NCI-H2029 treated with DMSO at 0.1 percent for 48 hours (cell line): ENCODE data around the gene MEIS1.
A peak's percentile ranks its signal among the peaks of the same experiment; 100 is the strongest.

Experiments used
- DNase-seq: peaks from one replicate; lab custom pipeline; 2025; lab: John Stamatoyannopoulos, UW

MEIS1 gene

DNA sequence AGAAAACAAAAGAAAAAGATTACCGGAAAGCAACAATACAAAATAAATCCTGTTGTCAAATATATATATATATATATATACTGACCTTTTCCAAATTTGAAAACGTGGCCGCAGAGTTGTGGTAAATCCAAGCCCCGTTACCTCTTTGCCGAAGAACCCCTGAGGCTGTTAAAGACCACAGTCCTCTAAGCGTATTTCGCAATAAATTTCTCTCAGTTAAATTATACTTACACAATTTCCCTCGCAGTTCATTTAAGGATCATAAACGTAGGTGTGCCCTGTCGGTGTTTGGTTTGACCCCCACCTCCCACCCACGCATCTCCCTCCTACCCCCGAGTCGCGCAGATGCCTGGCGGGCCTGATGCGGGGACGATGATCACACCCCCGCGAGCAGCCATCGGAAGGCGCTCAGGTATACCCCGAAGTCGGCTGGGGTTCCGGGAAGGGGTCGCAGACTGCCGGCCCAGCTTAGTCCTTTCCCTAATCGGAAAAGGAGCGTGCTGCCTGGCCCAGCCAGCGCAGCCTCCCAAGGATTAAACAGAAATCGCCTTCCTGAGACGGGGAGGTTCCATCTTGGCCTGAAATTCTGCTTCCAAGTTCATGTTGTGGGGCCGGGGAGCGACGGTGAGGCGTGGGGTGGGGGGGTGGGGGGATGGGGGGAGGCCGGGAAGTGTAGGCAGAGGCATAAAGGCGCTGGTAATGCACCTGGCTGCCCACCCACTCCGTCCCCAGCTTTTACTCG, 2.9 kb upstream of the MEIS1 start:
- DNase-seq, result no peak

DNA sequence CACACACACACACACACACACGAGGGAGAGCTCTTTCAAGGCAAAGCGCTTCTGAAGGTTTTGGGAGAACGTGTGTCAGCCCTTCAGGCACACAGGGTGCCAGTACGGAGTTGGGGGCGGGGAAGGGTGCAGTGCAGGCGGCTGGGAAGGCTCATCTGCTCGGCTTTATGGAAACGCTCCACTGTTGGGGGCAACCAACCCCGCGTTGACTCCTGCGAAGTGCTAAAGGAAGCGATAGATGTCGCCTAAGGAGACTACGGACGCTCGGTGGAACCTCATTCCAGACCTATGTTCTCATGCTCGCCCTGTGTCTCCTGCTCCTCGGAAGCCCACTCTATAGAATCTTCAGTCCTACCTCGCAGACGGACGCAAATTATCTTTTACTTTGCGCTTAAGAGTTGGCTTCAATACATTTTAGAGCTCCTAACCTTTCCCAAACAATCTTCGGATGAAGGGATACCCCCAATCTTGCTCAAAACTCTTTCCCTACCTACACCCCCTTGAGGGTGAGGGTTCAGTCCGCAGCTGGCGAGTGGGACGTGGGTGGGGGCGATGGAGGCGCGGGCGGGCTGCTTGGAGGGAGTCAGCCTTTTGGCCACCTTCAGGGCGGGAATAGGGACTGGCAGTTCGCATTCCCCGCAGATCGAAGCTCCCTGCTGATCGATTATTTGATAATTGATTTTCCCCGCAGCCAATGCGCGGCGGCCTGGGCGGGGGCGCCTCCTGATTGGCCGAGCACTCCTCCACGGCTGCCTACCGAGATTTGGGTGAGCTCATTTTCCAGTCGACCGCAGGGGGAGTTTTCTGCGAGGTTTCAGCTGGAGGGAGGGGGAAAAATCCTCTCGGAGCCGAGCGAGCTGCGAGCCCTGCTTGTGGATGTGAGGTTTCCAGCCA, 1.9 kb upstream of the MEIS1 start:
- DNase-seq, result peak; percentile 81

DNA sequence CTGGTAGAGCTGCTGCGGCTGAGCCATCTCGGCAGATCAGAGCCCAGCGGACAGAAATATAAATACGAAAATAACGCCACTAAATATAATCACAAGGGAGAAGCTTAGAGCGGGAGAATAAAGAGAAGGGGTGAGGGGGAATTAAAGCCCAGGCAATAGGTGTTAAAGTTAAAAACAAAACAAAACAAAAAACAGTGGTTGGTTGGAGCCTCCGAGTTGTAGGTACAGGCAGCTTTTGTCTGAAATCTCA, 1.3 kb upstream of the MEIS1 start:
- DNase-seq, result no peak

DNA sequence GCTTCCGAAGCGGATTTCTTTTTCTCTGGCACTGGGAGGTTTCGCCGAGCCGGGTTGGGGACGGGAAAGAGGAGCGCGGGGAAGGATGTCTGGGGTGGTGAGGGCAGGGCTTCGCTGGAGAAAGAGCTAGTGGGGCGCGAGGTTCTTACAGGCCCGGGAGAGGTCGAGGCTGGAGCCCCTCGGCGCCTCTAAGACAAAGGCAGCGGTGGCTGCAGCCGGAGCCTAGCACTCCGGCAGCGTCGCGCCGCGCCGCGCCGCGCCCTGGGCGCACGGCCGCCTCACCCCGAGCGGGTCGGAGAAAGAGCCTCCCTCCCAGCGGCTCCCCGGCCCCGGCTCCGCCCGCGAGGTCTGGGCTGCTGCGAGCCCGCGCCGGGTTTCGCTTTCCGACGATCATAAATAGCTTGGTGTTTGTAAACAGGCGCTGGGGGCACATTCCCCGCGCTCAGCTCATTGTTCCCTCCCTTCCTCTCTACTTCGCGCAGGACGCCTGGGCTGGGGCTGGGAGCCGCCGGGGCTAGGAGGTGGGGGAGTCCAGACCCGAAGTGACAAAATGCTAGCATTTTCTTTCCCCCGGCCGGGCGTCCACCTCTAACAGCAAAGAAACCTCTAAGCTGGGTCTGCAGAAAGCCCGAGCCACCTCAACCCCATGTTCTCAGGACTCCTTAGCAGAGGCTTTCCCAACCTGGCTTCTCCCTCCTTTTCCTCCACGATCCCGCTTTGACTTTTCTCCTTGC, 813 bp upstream of the MEIS1 start:
- peak; percentile 70 for DNase-seq

DNA sequence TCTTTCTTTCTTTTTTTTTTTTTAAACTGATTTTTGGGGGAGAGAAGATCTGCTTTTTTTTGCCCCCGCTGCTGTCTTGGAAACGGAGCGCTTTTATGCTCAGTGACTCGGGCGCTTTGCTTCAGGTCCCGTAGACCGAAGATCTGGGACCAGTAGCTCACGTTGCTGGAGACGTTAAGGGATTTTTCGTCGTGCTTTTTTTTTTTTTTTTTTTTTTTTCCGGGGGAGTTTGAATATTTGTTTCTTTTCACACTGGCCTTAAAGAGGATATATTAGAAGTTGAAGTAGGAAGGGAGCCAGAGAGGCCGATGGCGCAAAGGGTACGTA, 587 bp downstream of the MEIS1 start:
- DNase-seq, result no peak

DNA sequence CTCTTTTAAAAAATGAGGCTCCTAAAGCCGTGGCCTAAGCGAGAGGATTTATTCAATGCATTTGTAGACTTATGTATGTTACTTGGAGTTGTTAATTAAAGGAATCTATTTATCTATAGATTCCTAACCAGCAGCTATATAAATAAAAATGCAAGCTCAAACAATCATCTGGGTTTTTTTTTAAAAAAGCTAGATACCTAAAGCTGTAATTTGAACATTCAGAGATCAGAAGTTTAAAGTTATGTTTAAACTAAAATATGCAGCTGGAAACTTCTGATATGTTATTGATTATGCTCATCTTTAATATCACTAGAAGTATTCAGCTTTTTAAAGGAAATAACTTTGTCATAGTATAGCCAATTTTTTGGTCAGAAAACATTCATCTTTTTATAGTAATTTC, 1.0 kb downstream of the MEIS1 start:
- no peak for DNase-seq

DNA sequence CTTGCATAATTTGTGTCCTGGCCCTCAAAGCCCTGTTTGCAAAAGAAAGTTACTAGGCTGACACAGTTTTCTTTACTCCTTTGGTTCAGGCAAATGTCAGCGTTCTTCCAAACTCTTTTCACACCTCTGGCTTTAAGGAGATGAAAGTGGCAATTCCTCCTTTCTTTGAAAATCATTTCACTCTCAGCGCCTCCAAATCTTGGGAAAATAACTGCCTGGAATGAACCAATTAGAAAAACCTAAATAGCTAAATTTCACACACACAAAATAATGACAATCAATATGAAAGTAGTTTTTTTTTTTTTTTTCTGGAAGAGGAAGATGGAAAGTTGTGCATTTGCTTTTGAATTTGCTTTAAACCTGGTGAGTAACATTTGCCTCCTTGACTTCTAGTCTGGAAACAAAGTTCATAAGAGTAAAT, 1.7 kb downstream of the MEIS1 start:
- DNase-seq, result no peak

DNA sequence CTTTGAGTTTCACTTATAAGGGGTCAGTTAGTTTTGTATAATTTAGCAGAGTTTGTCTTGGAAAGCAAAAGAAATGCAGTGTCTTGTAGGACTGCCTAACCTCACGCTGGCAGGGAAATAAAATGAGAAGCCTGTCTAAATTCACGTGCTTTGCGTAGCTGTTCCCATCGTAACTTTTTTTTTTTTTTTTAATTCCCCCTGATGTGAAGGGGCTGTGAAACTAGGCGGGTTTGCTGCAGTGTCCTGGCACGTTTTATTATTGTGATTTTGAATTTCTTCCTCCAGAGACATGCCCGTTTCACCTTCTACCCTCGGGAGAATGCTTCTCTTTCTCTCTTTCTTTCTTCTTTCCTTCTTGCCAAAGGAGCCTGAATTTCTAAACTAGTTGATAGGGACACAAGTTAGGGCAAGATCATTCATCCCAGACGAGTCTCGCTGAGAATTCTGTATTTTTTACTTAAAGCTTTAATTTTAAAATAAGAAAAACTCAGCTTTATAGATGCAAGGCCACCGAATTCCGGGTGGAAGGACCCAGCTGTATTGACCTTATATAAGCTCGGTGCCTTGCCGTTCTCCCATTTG, 2.3 kb downstream of the MEIS1 start:
- no peak for DNase-seq

DNA sequence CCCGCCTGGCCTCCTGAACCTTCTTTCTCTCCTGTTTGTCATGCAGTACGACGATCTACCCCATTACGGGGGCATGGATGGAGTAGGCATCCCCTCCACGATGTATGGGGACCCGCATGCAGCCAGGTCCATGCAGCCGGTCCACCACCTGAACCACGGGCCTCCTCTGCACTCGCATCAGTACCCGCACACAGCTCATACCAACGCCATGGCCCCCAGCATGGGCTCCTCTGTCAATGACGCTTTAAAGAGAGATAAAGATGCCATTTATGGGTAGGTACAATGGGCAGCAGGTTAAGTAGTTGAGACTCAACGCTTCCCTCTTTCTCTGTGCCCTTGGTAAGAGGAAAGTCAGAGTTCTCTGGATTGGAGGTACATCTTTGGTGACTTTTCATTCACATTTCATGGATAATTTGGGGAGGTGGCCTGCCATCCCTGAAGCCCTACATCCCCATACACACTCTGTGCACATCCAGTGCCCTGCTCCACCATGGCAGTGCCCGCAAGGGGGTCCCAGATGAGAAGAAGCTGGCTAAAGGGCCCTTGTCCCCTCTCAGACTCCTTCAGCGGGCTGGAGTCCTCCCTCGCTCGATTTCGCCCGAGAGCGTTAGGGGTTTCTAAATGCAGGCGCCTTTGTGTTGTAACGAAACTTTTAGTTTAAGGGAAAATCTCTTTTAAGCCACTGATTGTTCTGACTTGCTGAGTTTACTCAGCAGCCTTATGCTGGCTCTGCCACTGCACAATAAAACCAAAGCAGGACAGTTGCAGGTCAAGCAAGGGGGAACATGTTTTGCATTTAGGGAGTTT, 3.0 kb downstream of the MEIS1 start:
- no peak for DNase-seq

DNA sequence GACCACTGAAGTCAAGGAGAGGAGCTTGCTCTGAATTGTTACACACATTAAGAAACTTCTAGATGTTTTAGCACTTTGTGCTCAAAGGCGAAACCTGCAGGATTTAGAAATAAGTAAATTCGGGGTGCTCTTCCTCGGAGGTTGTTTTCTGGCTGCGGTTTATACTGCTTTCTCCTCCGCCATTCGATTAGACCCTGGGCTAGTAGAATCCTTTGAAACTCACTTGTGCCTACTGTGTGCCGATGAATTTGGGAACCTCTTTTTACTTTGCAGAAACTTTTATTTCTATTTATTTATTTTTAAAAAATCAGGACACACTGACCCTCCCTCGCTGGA, 3.5 kb downstream of the MEIS1 start:
- no peak for DNase-seq

DNA sequence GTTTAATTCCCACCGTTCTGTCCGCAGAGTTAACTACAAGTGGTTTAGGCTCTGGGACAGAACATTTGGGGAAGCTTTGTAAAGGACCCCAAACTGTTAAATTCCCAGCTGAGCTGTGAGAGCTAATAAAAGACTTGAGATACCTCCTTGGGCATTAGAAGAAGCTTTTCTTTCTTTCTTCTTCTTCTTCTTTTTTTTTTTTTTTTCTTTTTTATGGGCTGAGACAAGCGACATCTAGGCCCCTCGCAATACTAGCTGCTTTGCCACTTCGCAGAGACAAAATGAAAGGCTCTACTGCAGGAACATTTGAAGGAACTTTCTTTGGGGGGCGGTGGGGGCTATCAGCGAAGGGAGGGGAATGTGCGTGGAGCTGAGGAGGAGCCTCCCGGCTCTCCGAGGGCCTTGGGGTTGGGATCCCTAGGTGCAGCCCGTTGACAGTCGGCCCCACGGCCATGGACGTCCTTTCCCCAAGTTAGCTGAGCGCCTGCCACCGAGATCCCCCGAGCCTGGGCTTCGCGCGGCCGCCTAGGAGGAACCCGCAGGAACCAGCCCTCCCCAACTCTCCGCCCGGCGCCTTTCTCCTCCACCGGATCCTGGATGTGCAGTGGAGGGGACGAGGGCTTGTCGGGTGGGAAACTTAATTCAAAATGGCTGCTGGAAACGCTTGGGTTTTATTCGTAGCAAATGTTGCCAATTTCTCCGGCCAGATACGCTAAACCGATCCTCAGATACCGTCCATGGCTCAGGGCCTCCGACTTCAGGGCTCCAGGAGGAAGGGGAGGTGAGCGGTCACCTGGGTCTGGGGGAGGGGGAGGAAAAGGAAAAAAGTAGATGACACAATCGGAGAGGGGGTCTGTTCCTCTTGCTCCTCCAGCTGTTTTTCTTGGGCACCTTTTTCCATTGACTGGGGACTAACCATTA, 4.2 kb downstream of the MEIS1 start:
- no peak for DNase-seq

DNA sequence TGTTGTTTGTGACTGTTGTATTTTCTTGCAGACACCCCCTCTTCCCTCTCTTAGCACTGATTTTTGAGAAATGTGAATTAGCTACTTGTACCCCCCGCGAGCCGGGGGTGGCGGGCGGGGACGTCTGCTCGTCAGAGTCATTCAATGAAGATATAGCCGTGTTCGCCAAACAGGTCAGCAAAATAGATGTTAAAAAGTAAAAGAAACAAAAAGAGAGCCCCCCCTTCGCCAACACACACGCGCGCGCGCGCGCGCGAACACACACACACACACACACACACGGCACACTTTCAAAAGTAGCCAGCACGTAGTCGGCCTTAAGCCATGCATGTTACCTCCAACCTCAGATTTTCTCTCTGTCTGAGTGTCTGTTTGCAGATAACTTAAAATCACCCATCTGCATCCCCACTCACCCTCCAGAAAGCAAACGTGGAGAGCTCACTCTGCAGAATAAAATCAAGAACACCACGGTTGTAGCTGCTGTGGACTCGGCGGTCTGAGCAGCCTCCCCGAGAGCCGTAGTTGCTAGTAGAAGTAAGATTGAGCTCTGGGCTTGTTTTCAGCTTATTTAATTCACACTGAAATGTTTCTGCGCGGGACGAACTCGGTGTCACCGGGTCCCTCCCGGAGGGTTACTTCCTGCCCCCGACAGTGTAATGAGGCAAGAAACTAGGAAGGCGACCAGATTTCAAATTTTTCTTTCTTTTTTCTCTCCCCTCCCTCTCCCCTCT, 5.1 kb downstream of the MEIS1 start:
- no peak for DNase-seq

DNA sequence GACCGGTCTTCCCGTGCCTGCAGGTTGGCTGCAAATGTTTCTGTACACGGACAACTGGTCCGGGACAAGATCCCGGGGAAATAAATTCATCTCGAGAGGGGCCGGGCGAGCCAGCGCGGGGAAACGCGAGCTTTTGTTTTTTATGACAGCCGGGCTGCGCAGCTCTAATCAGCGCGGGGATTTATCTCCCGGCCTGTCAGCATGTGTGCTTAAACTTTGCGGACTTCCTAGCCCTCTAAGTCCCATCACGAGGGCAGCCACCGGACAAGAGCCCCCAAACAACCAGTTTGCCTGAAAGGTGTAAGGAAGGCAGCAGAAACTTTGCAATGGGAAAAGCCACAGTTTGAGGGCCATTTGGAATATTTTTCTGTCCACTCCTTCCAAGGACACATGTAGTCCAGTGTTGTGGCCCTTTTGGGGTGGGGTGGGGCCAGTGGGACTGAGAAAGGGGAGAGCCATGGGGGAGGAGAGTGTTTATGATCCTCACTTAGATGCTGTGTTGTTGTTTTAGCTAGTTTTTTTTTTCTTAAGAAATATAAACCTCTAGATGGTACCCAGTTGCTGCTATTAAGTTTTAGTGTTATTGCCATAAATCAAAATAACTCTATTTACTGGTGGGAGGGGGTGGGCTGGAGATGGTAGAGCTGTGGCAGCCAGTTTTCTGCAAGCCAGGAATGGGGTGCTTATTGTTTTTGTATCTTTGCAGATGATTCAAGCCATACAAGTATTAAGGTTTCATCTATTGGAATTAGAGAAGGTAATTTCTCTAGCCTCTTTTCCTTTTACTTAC, 6.0 kb downstream of the MEIS1 start:
- no peak for DNase-seq

DNA sequence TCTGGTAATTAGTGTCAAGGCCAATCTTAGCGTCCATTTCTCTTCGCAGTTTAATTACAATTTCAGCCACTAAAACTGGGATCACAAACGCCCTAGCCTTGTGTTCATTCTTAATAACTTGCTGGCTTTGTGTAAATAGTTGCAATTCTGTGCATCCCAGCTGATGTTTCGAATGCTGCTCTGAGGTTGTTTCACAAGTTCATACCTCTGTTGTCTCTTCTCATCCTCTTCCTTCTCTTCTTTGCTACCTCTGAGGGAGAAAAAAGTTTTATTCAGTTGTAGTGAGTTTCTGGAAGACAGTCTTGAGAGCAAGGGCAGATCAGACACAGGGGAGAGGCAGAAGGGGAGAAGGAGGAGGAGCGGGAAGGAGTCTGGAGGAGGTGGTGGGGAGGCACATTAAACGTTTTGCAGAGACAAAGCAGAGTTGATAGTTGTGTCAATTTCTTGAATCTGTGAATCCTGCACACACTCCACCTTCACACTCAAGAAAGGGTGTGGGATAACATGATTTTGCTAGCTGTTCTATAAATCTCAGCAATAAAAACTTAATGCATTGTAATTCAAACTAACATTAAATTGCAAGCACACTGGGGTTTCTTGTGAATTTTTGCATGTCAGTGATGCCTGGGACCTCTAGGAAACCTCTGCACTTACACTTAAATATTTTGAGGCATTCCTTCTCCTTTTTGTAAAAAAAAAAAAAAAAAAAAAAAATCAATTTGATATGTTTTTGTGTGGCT, 6.8 kb downstream of the MEIS1 start:
- DNase-seq, result no peak

DNA sequence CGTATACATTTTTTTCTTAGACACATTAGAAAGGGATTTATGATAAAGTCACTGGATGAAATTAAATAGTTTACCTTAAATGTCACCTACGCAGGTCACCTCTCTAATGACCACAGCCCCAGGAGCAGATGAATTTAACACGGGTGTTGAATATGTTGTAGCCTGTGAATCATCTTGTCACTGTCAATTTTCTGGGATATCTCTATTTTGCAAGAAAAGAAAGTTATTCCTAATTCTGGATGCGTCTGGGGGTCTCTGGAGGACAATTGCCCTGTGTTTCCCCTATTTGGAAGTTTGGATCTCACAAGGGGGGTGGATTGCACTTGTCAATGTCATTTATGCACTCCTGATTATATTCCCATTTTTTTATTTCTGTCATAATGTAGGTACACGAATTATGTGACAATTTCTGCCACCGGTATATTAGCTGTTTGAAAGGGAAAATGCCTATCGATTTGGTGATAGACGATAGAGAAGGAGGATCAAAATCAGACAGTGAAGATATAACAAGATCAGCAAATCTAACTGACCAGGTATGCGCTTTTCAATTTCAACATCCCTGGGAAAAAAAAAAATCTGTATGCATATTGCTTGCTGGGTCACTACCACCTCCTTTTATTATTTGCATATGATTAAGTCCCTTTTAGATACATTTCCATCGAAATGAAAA, 7.7 kb downstream of the MEIS1 start:
- DNase-seq, result no peak

DNA sequence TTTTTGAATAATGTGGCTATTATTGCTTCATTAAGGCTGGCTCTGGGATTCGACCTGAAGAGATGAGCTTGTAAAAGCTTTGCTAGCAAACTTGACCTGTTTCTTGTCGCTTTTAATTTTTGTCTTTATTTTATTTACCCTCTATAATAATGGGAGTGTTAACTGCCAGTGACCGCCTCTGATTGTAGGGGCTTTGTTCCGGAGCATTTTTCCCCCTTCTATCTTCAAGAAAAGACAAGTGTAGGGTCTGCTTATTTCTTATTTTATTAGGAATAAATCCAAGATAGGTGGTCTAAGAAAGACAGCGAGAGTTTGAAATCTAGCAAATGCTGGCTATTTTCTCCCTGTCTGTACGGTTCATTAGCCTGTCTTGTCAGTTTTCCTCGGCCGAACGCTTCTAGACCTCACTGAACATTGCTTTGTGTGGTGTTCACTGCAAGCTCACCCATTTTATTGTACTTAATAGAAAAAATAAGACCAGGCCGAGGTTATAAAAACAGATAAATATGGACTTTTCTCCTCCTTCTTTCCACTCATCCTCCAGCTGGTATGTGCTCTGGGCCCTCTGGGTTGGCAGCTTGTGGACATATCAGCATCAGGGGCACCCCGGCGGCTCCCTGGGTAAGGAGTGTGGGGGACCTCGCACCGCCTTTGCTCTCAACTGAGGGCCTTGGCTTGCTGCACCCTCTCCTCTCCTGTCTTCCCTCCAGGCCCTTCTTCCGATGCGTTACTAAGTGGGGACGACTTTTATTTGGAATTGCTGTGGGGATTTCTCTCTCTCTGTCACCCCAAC, 8.5 kb downstream of the MEIS1 start:
- no peak for DNase-seq
